Lower leg skin (tissue), 3 donors: ENCODE results near the gene SLC25A23.

ENCODE experiments used
- CTCF ChIP-seq, 3 donors: fragments of 450-650 bp; IDR thresholded peaks; one replicate each; pipeline ENCODE4 v1.5.1; 2016; ENCODE audit warnings: antibody characterized with exemption in 3 of 3, mild to moderate bottlenecking in 3 of 3, moderate library complexity in 2 of 3
- POLR2A ChIP-seq, 2 donors: fragments of 450-650 bp; IDR thresholded peaks; one replicate each; pipeline ENCODE4 v1.6.1; 2016 to 2017; ENCODE audit warnings: antibody characterized with exemption in 2 of 2, mild to moderate bottlenecking in 1 of 2, moderate library complexity in 1 of 2

DNA sequence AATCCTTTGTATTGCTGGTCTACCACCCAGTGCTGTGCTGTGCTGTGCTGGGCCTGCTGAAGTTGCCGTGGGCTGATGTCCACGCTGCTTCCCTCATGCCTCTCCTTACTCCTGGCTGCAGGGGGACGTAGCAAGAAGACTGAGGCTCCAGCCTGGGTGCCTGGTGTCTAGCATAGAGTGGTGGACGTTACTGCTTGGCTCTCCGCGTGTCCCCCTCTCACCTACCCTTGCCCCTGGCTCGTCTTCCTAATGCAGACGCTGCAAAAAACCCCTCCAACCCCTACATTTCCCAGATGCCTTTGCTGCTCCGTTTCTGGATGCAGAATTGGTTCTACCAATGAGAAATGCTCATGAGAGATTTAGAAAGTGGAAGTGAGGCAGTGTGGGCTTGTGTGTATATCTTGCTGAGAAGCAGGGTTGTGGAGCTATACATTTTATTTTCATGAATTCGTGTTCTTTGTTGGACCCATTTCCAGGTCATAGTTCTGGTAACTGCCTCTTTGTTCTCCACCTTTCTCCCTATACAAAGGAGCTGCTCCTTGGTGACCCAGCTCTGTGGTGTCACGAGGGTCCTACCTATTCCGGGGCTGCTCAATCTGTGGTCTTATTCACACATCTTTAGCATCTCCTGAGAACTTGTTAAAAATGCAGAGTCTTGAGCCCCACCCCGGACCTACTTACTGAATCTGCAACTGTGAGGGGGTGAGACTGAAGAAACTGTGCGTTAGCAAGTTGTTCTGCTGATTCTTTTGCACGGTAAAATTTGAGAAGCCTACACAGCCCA lies 29.9 kb upstream of the SLC25A23 start:
- no peak for TF ChIP-seq CTCF (IDR thresholded peaks at IDR 0.05)
- no peak for TF ChIP-seq POLR2A (IDR thresholded peaks at IDR 0.05)
